ENCODE results near the gene UNC80.
A peak's percentile ranks its signal among the peaks of the same experiment; 100 is the strongest.
"Not testable (repeated sequence)": the region's sequence is repeated elsewhere in the genome, so short reads cannot be mapped to it uniquely, and the experiment has no call there.

UNC80 gene

GRCh38 chr2:209771474-209772289 is at the start of gene UNC80:
Gene UNC80 (plus strand): TSS chr2:209771832. CDS start chr2:209772073, 241 bp downstream.
- DNase-seq: peak; percentile 24
- in situ Hi-C loops (cut with MboI; ENCODE audit: low pct_unique_long_range_greater_than_20kb, low sequenced_read_pairs): no loop called here

GRCh38 chr2:209726311-209726710 is 45.3 kb upstream of the UNC80 start:
- DNase-seq: no peak
- in situ Hi-C loops (cut with MboI; ENCODE audit: low pct_unique_long_range_greater_than_20kb, low sequenced_read_pairs): no loop called here

GRCh38 chr2:209727077-209727476 is 44.6 kb upstream of the UNC80 start:
- in situ Hi-C loops (cut with MboI; ENCODE audit: low pct_unique_long_range_greater_than_20kb, low sequenced_read_pairs): no loop called here
- no peak for DNase-seq

- no peak for DNase-seq
- in situ Hi-C loops (cut with MboI; ENCODE audit: low pct_unique_long_range_greater_than_20kb, low sequenced_read_pairs): no loop called here
Measured at GRCh38 chr2:209734805-209735204, 36.8 kb upstream of the UNC80 start.

DNA sequence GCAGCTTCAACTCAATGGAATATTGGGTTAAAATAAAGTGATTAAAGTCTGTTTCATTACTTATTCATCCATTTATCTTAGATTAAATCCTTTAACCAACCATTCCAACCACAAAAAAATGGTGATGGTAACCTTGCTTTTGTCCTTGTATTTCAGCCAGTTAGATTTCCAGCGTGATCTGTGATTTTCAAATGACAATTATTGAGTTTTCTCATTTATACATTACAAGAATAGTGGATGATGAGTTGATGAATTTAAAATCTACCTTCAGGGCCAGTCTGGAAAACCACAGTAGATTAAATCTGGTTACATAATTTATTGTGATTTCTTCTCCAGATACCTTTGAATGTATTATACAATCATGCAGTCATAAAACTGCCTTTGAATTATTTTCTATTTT is 29.7 kb upstream of the UNC80 start:
- in situ Hi-C loops (cut with MboI; ENCODE audit: low pct_unique_long_range_greater_than_20kb, low sequenced_read_pairs): no loop called here
- DNase-seq: no peak

DNA sequence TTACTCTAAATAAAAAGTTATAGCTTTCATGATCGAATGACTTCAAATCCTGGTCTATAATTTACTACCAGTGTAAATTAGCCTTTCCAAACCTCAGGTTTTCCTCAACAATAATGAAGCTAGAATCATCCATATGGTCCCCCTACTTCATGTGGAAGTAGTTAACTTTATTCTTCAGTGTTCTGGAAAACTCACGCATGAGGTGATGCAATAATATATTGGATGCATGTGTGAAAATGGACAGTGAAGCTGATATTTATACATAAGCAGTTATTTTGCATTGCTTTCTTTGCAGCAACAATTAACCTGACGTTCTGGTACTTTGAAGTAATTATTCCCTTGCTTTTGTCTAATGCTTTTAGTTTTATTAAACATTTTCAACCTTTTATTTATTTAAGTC is 18.6 kb upstream of the UNC80 start:
- in situ Hi-C loops (cut with MboI; ENCODE audit: low pct_unique_long_range_greater_than_20kb, low sequenced_read_pairs): no loop called here
- DNase-seq: no peak

- in situ Hi-C loops (cut with MboI; ENCODE audit: low pct_unique_long_range_greater_than_20kb, low sequenced_read_pairs): no loop called here
- DNase-seq: no peak
Measured at GRCh38 chr2:209757163-209757562, 14.5 kb upstream of the UNC80 start.

DNA sequence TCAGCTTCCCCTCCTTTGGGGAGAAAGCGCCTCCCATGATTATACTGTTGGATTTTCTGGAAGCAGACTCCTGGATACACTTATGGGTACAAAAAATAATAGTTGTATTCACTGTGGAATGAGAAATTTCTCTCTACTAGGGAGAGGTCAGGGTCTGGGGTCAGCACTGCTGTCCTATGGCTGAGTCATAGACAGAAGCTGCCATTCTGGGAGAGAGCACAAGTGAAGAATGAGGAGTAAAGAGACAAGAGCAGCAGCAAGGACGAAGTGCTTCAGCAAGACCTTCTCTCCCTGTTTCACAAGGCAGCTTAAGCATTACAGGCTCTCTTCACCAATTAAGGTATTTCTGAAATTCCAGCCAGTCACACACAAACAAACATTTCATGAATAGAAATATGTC is 10.1 kb upstream of the UNC80 start:
- DNase-seq: no peak
- in situ Hi-C loops (cut with MboI; ENCODE audit: low pct_unique_long_range_greater_than_20kb, low sequenced_read_pairs): no loop called here

DNA sequence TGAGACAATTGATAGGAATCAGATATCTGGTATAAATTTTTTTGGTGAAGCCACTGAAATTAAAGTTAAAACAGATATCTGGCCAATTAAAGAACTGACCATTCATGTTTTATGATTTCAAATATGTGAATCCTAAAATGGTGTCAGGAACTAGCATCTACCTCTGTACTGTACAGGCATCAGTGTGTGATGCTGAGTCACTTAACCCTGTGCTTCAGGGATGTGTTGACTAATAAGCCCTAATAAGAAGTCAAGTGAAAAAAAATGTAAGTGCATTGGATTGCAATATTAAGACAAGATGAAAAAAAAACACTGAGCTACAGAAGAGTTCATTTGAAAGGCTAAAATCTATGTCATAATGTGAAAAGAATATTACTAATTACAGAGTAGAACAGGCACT is 9.1 kb upstream of the UNC80 start:
- in situ Hi-C loops (cut with MboI; ENCODE audit: low pct_unique_long_range_greater_than_20kb, low sequenced_read_pairs): no loop called here
- DNase-seq: no peak

DNA sequence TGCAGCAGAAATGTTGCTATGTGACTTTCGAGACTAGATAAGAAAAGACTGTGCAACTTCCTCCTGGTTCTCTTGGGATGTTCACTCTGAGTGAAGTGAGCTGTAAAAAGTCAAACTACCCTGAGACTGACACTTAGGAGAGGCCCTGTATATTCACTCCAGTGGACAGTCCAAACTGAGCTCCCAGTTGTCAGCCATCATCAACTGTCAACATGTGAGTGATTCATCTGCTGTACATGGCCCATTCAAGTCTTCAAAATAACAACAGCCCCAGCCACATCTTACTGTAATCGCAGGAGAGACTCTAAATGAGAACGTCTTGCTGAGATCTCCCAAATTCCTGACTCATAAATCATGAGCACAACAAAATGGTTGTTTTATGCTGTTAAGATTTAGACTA is 8.5 kb upstream of the UNC80 start:
- in situ Hi-C loops (cut with MboI; ENCODE audit: low pct_unique_long_range_greater_than_20kb, low sequenced_read_pairs): no loop called here
- DNase-seq: no peak

DNA sequence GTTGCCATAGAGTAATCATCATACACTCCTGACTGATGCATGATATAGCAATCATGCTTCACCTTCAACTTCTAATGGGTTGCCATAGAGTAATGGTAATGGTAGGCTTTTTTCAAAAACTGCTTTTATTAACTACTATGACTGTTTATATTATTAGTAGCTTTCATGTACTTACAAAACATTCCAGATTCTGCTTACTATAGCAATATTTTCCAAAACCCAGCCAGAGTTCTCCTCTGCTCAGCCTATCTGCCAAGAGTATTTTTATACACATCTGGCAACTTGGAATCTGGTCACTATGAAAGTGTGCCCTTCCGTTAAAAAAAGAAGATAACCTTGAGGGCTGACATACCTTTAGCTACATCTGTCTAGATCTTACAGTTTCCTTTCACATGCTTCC is 5.0 kb upstream of the UNC80 start:
- no peak for DNase-seq
- in situ Hi-C loops (cut with MboI; ENCODE audit: low pct_unique_long_range_greater_than_20kb, low sequenced_read_pairs): no loop called here

DNA sequence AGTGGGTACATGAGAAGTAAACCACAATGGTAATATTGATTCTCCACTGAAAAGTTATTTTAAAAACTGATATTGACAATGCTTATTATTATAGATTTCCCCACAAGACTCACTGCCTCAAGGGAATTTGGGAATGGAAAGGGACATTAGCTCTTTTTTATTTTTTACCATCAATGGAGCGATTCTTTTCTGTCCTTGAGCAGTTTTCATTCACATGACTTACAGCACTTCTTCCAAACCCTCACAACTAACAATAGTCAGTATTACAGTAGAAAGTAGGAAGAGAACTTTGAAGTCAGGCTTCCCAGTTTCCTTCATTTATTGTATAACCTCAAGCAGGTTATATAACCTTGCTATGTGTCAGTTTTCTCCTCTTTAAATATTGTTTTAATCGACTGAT is 4.3 kb upstream of the UNC80 start:
- DNase-seq: no peak
- in situ Hi-C loops (cut with MboI; ENCODE audit: low pct_unique_long_range_greater_than_20kb, low sequenced_read_pairs): no loop called here

GRCh38 chr2:209768557-209768956 is 3.1 kb upstream of the UNC80 start:
- DNase-seq: no peak
- in situ Hi-C loops (cut with MboI; ENCODE audit: low pct_unique_long_range_greater_than_20kb, low sequenced_read_pairs): no loop called here

DNA sequence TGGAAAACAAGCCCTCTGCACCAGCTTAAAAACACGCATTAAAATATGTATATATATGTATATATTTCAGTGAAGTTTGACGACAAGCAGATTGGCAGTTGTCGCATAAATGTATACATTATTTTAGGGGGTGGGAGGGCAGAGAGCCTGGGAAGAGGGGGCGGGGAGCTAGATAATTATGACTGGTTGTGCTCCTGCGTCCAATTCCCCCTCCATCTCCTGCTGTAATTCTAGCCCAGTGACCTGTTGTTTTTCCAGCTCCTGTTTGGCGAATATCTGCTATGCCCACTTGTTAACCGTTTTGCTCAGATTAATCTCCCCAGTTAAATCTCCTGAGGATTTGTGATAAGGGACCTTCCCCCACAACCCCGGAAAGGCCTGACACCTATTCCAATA is 656 bp downstream of the UNC80 start:
- DNase-seq: no peak

DNA sequence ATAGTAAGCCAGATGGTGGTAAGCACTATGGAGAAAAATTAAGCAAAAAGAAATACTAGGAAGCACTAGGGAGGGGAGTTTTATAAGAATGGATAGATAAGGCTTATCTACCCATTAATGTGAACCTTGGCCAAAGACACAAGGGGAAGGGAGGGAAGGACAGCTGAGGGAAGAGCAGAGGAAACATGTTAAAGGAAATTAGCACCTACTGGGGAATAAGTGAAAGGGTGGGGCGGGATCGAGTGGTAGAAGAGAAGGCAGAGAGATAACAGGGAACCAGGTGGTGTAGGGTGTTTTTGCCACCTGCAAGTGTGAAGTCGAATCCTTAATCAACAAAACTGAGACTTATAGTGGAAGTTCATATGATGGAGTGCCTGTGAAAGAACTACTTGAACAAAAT is 1.7 kb downstream of the UNC80 start:
- no peak for DNase-seq
- in situ Hi-C loops (cut with MboI; ENCODE audit: low pct_unique_long_range_greater_than_20kb, low sequenced_read_pairs): no loop called here

More for the DNA sequence above, 656 bp downstream of the UNC80 start:
- in situ Hi-C loops (cut with MboI; ENCODE audit: low pct_unique_long_range_greater_than_20kb, low sequenced_read_pairs): no loop called here

DNA sequence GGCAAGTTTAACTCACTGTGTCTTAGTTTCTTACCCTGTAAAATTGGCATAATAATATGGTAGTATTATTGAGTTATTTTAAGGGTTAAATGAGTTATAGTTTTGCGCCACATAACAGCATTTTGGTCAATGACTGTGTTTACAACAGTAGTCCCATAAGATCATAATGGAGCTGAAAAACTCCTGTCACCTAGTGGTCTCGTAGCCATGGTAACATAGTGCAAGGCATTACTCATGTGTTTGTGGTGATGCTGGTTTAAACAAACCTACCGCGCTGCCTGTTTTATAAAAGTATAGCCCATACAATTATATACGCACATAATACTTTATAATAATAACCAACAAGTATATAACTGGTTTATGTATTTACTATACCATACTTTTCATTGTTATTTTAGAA is 15.8 kb downstream of the UNC80 start:
- in situ Hi-C loops (cut with MboI; ENCODE audit: low pct_unique_long_range_greater_than_20kb, low sequenced_read_pairs): no loop called here
- no peak for DNase-seq

GRCh38 chr2:209788925-209789324 is 17.3 kb downstream of the UNC80 start:
- no peak for DNase-seq
- in situ Hi-C loops (cut with MboI; ENCODE audit: low pct_unique_long_range_greater_than_20kb, low sequenced_read_pairs): no loop called here

DNA sequence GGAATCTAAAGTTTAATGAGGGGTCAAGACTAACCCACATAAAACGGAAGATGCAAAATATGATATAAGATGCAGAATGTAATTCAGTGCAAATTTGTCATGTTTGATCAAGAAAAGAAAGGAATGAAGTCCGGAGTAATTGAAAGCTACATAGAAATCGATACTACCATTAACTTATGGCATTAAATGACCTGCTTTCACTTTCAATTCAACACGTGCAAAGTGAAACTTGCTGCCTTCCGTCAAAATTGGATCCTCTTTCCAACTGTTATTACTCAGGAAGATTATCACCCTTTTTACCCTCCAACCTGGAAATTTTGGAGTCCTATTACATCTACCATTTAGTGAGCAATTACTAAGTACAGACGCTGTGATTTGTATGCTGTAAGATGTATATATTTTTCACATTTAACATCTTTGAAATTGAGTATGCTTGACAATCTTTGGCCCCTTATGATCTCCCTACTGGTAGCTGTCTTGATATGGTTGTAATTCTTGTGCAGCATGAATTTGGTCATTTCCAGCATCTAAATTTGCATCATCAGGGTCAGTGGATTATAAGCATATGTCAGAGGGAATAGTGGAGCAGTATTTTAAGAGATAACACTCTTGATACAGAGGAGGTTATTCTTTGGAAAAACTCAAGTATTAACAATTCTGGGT is 18.6 kb downstream of the UNC80 start:
- in situ Hi-C loops (cut with MboI; ENCODE audit: low pct_unique_long_range_greater_than_20kb, low sequenced_read_pairs): no loop called here
- no peak for DNase-seq

DNA sequence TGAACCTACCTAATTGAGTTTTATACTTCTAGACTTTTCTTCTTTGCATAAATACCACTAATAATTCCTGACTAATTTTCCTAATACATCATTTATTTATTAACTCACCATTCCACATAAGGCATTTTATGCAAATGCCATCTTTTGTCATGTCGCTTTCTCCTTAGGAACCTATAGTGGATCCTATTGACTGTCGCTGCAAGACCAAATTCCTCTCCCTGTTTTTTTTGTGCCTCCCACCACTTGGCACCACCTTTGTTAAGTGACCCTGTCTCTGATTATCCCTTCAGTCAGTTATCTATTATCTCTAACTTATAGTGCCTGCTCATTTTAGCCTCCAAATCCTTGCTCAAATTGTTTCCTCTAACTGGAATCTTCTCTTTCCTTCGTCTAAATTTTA is 19.5 kb downstream of the UNC80 start:
- in situ Hi-C loops (cut with MboI; ENCODE audit: low pct_unique_long_range_greater_than_20kb, low sequenced_read_pairs): no loop called here
- DNase-seq: no peak

DNA sequence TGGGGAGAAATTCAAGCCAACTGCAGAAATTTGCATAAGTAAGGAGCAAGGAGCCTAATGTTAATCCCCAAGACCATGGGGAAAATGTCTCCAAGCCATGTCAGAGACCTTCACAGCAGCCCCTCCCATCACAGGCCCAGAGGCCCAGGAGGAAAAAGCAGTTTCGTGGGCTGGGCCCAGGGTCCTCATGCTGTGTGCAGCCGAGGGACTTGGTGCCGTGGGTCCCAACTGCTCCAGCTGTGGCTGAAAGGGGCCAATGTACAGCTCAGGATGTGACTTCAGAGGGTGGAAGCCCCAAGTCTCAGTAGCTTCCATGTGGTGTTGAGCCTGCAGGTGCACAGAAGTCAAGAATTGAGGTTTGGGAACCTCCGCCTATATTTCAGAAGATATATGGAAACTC is 23.8 kb downstream of the UNC80 start:
- in situ Hi-C loops (cut with MboI; ENCODE audit: low pct_unique_long_range_greater_than_20kb, low sequenced_read_pairs); DNase-seq: not testable (repeated sequence)

DNA sequence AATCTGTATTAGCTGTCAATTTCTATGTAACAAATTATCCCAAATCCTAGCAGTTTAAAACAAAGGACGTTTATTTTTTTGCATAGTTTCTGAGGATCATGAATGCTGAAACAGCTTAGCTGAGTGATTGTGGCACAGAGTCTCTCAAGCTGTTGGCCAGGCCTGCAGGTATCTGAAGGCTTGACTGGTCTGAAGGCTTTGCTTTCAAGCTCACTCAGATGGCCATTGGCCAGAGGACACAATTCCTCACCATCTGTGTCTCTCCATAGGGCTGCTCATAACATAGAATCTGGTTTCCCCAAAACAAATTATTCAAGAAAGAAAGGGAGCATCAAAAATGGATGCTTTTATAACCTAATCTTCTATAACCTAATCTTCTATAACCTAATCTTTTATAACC is 33.7 kb downstream of the UNC80 start:
- DNase-seq: no peak
- in situ Hi-C loops (cut with MboI; ENCODE audit: low pct_unique_long_range_greater_than_20kb, low sequenced_read_pairs): no loop called here
